Colon (tissue), 2 donors: ENCODE data around the gene COG5.
"Not testable (repeated sequence)": the region's sequence is repeated elsewhere in the genome, so short reads cannot be mapped to it uniquely, and the experiment has no call there.

ENCODE experiments used
- FAIRE-seq: peaks from 2 replicates; lab custom pipeline; 2012; peaks lifted over from hg19 to GRCh38; lab: Jason Lieb, UNC
- donor health status: control.
- donor health status: control.

The COG5 gene

DNA sequence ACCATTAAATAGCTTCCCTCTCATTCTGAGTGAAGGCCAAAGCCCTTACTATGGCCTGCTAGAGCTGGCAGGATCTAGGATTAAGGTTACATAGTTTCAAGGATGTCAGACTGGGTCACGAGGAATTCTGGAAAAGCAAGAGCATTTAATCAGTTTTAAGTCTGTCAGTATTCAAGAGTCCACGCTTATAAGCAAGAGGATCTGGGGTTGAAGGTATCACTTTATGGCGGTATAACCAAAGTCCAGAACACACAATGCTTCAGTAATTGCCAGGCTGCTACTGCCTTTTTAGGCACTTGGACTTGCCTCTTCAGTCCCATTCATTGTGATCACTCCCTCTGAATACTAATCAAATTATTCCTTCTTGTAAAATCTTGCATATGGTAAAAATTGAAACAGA lies 293.9 kb downstream of the COG5 start:
- FAIRE-seq = no peak

DNA sequence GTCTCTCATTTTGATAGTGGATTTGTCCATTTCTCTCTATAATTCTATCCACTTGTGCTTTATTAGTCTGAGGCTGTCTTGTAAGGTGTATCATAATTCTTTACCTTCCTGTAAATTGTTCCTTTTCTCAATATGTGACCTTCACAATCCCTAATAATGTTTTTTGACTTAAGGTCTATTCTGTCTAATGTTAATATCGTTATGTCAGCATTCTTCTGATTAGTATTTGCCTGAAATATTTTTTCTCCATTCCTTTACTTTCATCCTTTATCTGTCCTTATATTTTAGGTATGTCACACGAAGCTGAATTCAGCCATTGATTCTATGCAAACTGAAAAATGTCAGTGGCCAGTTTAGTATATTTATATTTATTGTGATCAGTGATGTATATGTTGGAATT lies 295.1 kb downstream of the COG5 start:
- FAIRE-seq = peak; percentile 33

DNA sequence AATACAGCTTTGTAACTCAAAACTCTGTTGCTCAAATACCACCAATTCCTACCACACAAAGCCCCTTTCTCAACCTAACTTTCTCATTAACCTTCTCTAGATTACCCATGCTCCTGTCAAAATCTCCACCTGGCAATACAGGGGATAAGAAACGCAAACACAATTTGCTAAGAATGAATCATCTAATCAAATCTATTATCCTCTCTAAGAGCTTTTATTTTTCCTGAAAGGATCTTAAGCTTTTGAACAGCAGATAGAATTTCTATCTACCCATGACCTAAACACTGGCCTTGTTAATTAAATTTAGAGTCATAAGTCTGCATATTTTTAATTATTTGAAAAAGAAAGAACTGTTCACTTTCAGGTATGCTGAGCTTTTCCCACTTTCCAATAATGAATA lies 296.6 kb downstream of the COG5 start:
- no peak for FAIRE-seq

DNA sequence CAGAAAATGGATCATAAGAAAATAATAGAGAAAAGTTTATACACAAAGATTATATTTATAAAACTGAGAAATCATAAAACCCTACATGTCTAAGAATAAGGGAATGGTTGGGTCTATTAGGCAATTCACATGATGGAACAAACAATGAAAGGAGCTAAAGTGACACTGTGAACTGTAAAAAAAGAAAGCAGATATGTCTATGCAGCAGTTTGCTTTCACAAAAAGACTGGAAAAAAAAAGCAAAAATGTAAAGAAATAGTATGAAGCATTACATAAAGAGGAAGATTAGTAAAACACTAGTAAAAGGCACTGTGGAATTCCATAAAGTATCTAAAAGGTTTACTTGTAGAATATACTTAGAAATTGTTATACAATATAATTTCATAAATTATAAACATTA lies 299.0 kb downstream of the COG5 start:
- FAIRE-seq = no peak

DNA sequence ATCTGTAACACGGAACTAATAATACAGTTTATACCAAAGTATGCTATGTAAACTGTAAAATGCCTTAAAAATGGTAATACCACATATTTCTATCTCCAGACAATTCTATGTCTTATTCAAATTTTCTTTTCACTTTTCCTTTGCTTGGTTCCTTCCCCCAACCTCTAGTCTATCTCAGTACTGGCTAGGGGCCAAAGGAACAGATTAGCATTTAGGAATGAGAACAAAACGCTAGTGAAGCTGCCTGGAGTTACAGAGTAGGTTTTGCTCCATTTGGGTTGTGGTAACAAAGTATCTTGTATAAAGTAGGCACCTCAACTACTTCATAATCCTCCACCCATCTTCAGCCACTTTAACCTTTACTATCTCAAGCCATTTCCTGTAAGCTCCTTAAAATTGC lies 300.9 kb downstream of the COG5 start:
- FAIRE-seq = no peak

DNA sequence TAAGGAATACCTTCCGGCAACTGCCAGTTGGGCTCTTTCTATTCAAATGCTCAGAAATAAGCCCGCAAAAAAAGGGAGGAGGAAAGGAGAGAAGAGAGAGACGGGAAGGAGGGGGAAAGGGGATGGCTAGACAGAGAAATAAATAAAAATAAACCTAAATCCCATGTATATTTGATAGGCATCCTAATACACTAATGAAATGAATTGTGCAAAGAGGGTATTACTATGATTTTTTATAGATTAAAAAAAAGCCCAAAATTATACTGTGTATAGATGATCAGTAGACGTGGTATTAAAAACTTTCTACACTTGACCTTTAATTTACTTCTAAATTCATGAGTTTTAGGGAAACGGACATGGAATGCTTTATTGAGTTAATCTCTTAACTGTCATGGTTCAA lies 305.0 kb downstream of the COG5 start:
- peak; percentile 49 for FAIRE-seq

DNA sequence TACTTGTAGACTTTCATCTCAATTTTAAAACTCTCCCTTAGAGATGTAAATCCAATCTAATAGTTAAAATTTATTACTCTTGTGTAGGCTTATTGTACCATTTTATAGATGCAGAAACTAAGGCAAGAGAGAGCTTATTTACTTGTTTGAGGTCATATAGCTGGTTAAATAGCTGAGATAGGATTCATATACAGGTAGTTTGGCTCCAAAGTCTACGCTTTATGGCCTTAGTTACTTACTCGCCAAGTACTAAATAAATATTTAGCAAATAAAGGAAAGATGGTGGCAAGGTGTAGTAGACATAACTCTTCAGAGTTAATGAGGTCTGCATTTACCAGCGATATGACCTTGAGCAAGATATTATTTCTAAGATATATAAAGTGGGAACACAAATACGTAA lies 308.1 kb downstream of the COG5 start:
- FAIRE-seq = no peak

DNA sequence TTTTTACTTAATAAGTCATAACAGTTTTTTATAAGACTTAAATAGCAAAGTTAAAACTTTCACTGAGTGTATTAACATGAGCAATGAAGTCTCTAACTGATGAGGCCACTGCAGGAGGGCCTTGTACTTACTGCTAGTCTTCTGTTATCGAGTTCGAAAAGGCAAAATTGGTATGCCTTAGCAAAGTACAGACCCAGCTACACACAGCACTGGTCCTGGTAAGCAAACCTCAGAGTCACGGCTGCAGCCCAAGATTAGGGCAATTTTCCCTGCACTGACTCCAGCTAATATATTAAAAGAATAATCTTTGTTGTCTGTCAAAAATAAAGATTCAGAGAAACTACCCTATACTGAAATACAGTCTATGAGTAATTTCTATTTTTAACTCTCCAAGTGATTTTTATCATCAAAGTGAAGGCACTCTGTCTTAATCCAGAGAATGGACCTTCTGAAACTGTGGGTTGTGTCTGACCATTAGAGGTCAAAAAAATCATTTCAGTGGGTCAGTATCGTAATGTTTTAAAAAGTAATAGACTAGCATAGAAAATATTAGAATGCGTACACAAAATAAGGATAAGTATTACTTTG lies 309.2 kb downstream of the COG5 start:
- no peak for FAIRE-seq

DNA sequence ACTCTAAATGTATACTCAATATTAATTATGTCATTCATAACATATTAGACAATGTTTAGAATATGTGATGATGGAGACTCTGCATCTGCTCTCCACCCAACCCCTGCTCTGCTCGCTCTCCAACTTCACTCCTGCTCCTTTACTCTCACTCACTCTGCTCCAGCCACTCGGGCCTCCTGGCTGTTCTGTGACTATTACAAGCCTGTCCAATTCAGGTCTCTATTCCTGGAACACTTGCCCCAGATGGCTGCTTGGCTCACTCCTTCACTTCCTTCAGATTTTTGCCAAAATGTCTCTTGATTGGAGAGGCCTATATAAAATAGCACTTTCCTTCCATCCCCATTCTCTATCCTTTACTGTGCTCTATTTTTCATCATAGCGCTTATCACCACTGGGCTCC lies 310.1 kb downstream of the COG5 start:
- FAIRE-seq = no peak

DNA sequence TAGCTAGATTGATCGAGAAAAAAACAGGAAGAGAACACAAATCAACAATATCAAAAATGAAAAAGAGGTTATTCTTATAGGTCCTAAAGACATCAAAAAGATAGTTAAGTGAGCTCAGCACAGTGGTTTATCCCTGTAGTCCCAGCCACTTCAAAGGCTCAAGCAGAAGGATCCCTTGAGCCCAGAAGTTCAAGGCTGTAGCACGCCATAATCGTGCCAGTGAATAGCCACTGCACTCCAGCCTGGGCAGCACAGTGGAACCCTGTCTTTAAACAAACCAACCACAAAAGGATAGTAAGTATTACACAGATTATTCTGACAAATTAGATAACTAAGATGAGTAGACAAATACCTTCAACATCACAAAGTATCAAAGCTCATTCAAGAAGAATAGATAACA lies 311.8 kb downstream of the COG5 start:
- FAIRE-seq = no peak

DNA sequence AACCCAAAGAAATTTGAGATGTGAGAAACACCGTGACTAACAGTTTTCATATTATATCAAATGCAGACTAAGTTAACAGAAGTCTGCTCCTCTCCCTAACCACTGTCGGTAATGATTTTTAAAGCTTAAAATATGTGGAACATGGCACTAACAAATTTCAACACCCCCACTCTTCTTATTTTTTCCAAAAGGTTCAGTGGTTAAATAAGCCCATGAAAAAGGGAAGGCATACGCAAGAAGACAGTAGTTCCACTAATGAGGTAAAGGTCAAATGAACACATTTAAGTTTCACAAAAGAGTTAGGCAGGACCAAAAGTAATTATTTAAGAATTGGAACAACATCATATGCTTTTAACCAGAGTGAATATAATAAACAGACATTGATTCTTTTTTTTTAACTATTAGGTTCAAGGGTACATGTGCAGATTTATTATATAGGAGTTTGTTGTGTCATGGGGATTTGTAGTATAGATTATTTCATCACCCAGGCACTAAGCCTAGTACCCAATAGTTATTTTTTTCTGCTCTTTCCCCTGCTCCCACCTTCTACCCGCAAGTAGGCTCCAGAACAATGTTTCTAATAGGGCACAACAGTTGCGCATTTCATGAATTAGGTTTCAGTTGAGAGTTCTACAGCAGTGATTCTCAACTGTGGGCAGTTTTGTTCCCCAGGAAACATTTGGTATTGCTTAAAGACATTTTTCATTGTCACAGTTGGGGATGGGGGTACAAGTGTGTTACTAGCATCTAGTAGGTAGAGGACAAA lies 315.0 kb downstream of the COG5 start:
- FAIRE-seq = no peak

DNA sequence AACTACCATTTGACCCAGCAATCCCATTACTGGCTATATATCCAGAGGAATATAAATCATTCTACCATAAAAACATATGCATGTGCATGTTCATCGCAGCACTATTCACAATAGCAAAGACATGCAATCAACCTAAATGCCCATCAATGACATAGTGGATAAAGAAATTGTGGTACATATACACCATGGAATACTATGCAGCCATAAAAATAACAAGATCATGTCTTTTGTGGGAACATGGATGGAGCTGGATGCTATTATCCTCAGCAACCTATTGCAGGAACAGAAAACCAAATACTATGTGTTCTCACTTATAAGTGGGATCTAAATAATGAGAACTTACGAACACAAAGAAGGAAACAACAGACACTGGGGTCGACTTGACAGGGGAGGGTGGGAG lies 316.9 kb downstream of the COG5 start:
- FAIRE-seq = not testable (repeated sequence)

DNA sequence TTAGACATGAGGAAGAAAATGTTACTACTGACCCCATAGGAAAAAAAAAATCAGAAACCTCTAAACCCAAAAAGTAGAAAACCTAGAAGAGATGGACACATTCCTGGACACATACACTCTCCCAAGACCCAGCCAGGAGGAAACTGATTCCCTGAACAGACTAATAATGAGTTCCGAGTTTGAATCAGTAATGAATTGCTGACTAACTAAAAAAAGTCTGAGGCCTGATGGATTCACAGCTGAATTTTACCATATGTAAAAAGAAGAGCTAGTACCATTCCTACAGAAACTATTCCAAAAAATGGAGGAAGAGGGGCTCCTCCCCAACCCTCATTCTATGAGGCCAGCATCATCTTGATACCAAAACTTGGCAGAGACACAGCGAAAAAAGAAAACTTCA lies 319.1 kb downstream of the COG5 start:
- FAIRE-seq = no peak

DNA sequence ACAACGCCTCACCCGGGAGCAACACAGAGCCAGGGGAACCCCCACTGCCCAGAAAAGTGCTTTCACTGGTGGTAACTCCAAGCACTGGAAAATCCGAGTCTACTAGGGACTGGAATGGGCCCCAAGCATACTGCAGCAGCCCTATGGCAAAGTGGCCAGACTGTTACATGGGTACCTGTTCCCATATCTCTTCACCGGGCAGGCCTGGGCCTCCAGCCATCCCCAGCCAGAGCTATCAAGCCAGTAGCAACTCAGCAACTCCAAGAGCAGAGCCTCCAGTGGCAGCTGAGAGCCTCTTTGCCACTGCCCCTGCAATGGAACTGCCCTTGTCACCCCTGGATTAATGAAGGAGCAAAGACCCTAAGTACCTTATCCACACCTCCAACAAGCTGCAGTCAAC lies 321.5 kb downstream of the COG5 start:
- FAIRE-seq = no peak

DNA sequence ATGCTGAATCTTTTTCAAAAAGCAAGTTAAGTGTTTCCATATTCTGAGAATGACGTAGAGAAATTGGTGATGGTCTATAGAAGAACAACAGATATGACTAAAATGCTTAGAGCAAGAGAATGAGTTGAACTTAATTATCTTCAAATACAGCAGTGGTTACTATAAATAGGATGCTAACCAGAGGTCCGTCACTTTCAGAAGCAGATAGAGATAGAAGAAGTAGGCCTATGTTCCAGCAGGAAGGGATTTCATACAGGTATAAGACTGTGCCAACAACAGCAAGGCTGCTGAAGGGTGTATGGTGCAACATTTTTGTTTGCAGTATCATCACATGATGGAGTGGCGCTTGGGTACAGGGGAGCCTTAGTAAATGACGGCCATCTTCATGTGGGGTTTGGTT lies 326.3 kb downstream of the COG5 start:
- FAIRE-seq = no peak

DNA sequence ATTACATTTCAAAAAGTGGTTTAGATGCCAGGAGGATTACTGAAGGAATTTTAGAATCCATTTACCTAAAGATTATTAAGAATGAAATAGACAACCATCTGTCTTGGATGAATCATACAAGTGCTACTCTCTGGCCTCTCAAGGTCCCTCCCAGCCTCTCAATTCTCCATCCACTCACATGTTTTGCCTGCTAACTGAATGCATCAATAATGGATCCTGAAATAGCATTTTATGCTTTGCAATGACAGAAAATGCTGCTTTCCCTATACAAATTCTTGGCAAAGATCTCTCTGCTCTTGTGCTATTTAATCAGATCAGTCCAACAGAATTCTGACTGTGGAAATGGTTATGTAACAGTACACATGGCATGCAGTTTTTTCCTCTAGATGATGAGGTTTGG lies 326.9 kb downstream of the COG5 start:
- FAIRE-seq = no peak

DNA sequence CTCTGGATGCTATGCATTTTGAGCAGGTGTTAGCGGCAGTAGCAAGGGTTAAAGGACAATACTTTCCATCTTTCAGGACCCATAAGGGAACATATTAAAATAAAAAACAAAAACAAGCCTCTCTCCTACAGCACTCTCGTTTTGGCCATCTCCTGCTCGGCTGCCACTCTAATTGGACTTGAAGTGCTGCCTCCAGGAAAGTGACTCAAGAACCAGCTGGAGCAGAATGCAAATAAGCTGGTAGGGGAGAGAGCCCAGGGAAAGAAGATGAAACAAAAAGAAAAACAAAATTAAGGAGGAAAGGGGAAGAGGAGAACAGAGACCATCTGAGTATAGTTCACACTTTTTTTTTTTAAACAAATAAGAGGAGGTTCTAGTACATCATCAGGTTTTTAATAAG lies 329.3 kb downstream of the COG5 start:
- no peak for FAIRE-seq

DNA sequence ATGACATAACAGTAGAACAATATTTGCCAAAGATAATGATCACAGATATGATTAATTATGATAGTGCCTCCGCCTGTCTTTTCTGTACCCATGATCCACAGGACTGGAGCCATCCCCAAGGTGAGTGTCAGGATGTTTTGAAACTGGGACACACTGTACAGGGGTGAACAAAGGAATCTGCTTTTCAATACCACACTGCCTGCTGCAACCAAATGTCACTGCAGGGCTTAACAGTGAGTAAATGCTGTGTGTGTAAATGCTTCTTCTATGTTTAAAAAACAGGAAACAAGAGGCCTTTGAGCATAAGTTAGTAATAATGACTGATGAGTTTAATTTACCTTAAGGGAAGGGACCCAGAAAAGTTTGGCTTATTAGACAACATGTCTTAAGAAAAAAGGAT lies 329.7 kb downstream of the COG5 start:
- no peak for FAIRE-seq

DNA sequence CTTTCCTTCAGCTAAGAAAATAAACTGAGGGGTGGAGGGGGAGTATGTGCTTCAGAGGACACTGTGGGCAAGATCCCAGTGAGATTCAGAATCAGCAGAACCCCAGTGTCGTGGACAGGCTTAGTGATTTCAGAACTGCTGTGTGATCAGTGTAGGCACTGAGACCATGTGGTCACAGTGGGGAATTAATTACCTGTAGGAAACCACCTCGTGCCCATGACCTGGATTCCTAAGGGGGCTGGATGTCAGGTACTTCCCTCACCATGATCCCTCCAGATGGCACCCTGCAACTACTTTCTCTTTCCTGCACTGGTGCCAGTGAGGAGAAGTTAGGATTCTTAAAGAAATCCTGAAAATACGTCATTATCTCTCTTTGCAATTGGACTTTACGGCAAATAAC lies 330.5 kb downstream of the COG5 start:
- FAIRE-seq = no peak

DNA sequence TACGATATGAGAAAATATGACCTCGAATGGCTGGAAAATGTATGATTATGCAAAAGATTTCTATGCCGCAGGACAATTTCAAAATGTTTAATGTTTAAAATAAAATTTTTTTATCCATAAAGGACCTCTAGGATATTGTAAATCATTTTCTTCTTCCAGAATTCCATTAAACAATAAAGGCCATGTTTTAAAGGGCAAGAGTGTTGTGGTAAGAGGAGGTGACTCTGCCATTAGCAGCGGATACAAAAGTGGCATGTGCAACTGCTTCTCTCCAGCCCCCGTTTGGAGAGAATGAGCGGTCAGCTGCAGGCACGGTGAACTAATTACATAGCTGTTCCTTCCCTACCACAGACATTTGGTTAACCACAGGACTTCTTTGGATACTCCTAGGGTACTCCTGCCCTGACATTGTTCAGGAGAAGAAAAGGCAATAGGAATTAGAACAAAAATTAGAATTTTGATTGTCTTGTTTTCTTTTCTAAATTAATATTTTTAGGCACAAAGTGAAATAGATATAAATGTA lies 331.1 kb downstream of the COG5 start:
- no peak for FAIRE-seq

DNA sequence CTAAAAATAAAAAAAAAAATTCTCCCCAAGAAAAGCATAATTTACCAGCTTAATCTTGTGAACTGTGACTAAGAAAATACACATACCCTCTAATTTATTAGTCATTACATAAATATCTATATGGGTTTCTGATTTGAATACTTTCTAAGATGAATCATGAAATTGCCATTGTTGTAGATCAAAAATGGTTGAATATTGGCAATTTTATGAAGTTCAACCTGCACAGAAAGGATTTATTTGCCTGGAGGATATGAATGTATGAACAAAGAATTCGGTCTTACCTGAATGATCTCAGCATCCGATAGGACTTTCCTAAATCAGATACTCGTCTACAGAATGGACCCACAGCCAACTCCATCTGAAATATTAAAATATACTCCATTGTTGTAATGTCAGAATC lies 333.4 kb downstream of the COG5 start:
- FAIRE-seq = no peak

DNA sequence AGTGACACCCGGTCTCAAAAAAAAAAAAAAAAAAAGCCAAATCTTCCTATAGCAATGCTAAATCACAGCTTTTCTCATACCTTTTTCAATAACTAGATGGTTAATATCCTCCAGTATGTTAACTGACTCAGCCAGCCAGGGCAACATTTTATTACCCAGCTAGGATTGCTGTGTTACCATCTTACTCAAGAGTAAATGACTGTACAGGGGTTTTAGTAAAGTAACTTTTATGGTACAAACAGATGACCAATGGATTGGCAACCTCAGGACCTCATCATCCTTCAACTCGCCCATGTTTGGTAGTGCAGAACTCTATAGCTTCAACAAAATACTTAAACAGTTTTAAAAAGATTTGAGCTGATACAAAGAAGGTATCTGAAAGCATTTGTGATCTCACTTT lies 335.4 kb downstream of the COG5 start:
- no peak for FAIRE-seq

DNA sequence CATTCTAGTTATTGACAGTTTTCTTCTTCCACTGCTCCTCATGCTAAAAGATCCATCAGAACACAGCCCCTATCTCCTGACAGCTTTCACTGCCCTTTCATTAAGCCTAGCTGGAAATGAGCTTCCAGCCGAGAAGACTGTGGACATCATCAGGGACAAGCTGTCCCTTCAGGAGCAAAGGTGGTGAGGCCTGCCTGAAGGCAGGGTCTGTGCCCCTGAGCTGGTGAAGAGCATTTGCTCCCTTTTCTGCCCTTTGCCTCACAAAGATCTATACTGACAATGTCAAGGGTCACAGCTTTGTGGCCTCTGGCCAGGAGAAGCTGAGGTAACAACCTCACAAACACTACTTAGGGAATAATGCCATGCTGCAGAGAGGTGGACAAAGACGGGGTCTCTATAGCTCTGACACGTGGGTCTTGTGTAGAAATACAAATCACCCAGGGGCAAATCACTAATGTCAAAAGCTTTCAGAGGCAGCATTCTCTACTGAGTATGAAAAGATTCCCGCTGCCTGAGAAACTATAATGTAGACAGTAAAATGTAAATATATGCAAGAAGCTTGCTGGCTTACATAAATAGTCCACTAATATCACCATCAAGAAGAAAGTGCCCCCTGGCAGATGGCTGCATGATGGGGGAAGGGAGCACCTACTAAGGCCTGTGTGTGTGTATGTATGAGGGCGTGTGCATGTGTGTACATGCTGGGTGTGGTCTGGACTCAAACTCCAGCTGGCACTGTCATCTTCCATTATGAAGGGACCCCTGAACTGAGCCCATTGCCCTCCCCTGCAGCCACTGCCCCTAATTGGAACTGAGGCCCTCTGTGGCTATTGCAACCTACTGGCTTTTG lies 339.1 kb downstream of the COG5 start:
- no peak for FAIRE-seq
